OCI-LY7 (cell line): ENCODE measurements around the gene PIEZO2.

Experiments
- CTCF ChIP-seq: fragments of 200-600 bp; sonication (generic); conservative IDR thresholded peaks from 2 replicates; pipeline ENCODE4 v1.5.1; 2014; ENCODE audit warnings: mild to moderate bottlenecking, antibody characterized with exemption, low read length, moderate library complexity, mixed read lengths
- EZH2phosphoT487 ChIP-seq: fragments of 200-600 bp; sonication (generic); IDR thresholded peaks from 2 replicates; pipeline ENCODE4 v1.6.1; 2018; ENCODE audit warnings: low read depth, borderline replicate concordance, mild to moderate bottlenecking, mixed run types, antibody characterized with exemption, low read length, moderate library complexity, mixed read lengths

GRCh38 chr18:11113046-11113548 is 36.3 kb downstream of the PIEZO2 start:
- TF ChIP-seq CTCF (no peak), EZH2phosphoT487 (no peak)
